RCC 7860 (cell line): Measurements from ENCODE around the gene ROR2.

ENCODE experiments used
- DNase-seq: peaks from one replicate; pipeline ENCODE4 v3.0.0-alpha.2; 2015; ENCODE audit warnings: low spot score
- FAIRE-seq: peaks from 2 replicates; lab custom pipeline; 2012; peaks lifted over from hg19 to GRCh38; lab: Jason Lieb, UNC

The ROR2 gene

GRCh38 chr9:91782708-91783214, 167.3 kb downstream of the ROR2 start:
- FAIRE-seq = no peak
- DNase-seq = no peak

- FAIRE-seq (no peak), DNase-seq (no peak)
These were observed 168.1 kb downstream of the ROR2 start for GRCh38 chr9:91781906-91782305.

GRCh38 chr9:91781116-91781515, 168.9 kb downstream of the ROR2 start:
- no peak for DNase-seq
- no peak for FAIRE-seq

GRCh38 chr9:91778031-91778430, 172.0 kb downstream of the ROR2 start:
- FAIRE-seq (no peak), DNase-seq (no peak)

GRCh38 chr9:91777292-91777830, 172.7 kb downstream of the ROR2 start:
- no peak for DNase-seq

GRCh38 chr9:91776409-91777291, 173.4 kb downstream of the ROR2 start:
- DNase-seq = no peak
- FAIRE-seq = no peak

More at GRCh38 chr9:91777292-91777830, 172.7 kb downstream of the ROR2 start:
- peak; percentile 82 for FAIRE-seq

GRCh38 chr9:91775708-91776028, 174.4 kb downstream of the ROR2 start:
- FAIRE-seq = no peak

GRCh38 chr9:91775011-91775707, 174.9 kb downstream of the ROR2 start:
- DNase-seq = peak; percentile 44
- FAIRE-seq = no peak

More at GRCh38 chr9:91775708-91776028, 174.4 kb downstream of the ROR2 start:
- no peak for DNase-seq

- DNase-seq (no peak), FAIRE-seq (no peak)
These were observed 176.9 kb downstream of the ROR2 start for GRCh38 chr9:91773156-91773555.

GRCh38 chr9:91771864-91772263, 178.2 kb downstream of the ROR2 start:
- FAIRE-seq (peak; percentile 85), DNase-seq (peak; percentile 35)

GRCh38 chr9:91771027-91771426, 179.0 kb downstream of the ROR2 start:
- FAIRE-seq (peak; percentile 88), DNase-seq (peak; percentile 45)

GRCh38 chr9:91770229-91770628, 179.8 kb downstream of the ROR2 start:
- FAIRE-seq = no peak
- DNase-seq = no peak

- DNase-seq (no peak), FAIRE-seq (no peak)
These were observed 180.8 kb downstream of the ROR2 start for GRCh38 chr9:91768977-91769916.

- no peak for DNase-seq
- no peak for FAIRE-seq
These were observed 181.5 kb downstream of the ROR2 start for GRCh38 chr9:91768507-91768906.

GRCh38 chr9:91766315-91767069, 183.5 kb downstream of the ROR2 start:
- DNase-seq = no peak
- no peak for FAIRE-seq

GRCh38 chr9:91765296-91765695, 184.7 kb downstream of the ROR2 start:
- DNase-seq (no peak), FAIRE-seq (no peak)

GRCh38 chr9:91764661-91765060, 185.4 kb downstream of the ROR2 start:
- FAIRE-seq = no peak
- DNase-seq = no peak

- no peak for FAIRE-seq
- DNase-seq = no peak
These were observed 188.7 kb downstream of the ROR2 start for GRCh38 chr9:91761362-91761761.

GRCh38 chr9:91760906-91761305, 189.1 kb downstream of the ROR2 start:
- FAIRE-seq = no peak
- no peak for DNase-seq

GRCh38 chr9:91758491-91758981, 191.5 kb downstream of the ROR2 start:
- FAIRE-seq (no peak), DNase-seq (no peak)
